ENCODE results near the gene PTPRN2.

- TF ChIP-seq CTCF (conservative IDR thresholded peaks at IDR 0.05 in 1 of 2, IDR thresholded peaks at IDR 0.05 in 1 of 2; ENCODE audit: low read depth in 1 of 2, low read length in 2 of 2) (no peak), EZH2 (IDR thresholded peaks at IDR 0.05; ENCODE audit: low read length, missing control alignments) (no peak)
These were observed 96.5 kb downstream of the PTPRN2 start for GRCh38 chr7:158491094-158491493.

All from fibroblast of lung (primary cell).